ENCODE measurements around the gene LRRC71.
A peak's percentile ranks its signal among the peaks of the same experiment; 100 is the strongest.
"Not testable (repeated sequence)": the region's sequence is repeated elsewhere in the genome, so short reads cannot be mapped to it uniquely, and the experiment has no call there.

Gene LRRC71

GRCh38 chr1:156905651-156906050 is 14.8 kb upstream of the LRRC71 start:
- no peak for DNase-seq

GRCh38 chr1:156906206-156906906 is 14.1 kb upstream of the LRRC71 start:
- no peak for DNase-seq

GRCh38 chr1:156908541-156908940 is 11.9 kb upstream of the LRRC71 start:
- DNase-seq = peak; percentile 7

- no peak for DNase-seq
Observed at GRCh38 chr1:156908955-156909354, 11.5 kb upstream of the LRRC71 start.

- no peak for DNase-seq
Observed at GRCh38 chr1:156909671-156910070, 10.8 kb upstream of the LRRC71 start.

- DNase-seq = no peak
Observed at GRCh38 chr1:156910309-156910782, 10.1 kb upstream of the LRRC71 start.

- peak; percentile 81 for DNase-seq
Observed at GRCh38 chr1:156911577-156912298, 8.7 kb upstream of the LRRC71 start.

DNA sequence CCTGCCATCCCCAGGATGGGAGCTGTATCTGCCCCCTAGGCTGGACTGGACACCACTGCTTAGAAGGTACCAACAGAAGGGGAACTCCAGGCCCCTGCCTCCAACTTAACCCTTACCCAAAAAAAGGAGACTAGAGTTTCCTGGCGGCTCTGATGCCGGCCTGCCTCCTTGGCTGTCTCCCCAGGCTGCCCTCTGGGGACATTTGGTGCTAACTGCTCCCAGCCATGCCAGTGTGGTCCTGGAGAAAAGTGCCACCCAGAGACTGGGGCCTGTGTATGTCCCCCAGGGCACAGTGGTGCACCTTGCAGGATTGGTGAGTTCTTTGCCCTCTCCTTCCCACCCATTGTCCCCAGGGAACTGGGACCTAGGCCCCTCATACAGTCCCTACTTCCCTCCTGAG is 8.1 kb upstream of the LRRC71 start:
- DNase-seq = no peak

GRCh38 chr1:156912861-156913808 is 7.3 kb upstream of the LRRC71 start:
- peak; percentile 93 for DNase-seq

DNA sequence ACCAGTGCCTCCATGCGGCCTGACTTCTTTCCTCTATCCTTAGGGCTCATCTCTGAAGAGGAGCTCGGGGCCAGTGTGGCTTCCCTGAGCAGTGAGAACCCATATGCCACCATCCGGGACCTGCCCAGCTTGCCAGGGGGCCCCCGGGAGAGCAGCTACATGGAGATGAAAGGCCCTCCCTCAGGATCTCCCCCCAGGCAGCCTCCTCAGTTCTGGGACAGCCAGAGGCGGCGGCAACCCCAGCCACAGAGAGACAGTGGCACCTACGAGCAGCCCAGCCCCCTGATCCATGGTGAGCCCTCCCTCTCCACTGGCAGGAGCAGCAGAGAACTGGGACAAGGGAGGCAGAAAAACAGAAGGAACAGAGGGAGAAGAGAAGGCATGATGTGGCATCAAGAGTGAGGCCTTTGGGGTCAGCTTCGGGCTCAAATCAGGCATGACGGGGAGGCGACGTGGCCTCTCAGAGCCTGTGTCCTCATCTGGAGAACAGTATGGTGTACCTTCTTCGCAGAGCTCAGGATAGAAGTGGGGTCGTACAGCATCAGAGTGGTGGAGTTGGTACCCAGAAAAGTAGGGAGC is 6.5 kb upstream of the LRRC71 start:
- no peak for DNase-seq

DNA sequence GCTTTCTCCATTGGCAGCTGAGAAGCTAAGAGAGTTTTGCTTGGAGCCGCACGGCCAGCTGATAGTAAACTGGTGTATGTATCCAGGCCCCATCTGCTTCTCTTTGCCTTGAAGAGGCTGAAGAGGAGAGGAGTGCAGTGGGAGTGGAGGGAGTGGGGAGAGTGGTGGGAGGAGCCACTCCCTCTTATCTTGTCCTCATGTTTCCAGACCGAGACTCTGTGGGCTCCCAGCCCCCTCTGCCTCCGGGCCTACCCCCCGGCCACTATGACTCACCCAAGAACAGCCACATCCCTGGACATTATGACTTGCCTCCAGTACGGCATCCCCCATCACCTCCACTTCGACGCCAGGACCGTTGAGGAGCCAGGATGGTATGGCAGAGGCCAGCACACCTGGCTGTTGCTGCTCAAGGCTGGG is 6.0 kb upstream of the LRRC71 start:
- DNase-seq = no peak

GRCh38 chr1:156921053-156921529 is 659 bp downstream of the LRRC71 start:
- no peak for DNase-seq

- DNase-seq = peak; percentile 75
Observed at GRCh38 chr1:156922986-156923669, 2.7 kb downstream of the LRRC71 start.

DNA sequence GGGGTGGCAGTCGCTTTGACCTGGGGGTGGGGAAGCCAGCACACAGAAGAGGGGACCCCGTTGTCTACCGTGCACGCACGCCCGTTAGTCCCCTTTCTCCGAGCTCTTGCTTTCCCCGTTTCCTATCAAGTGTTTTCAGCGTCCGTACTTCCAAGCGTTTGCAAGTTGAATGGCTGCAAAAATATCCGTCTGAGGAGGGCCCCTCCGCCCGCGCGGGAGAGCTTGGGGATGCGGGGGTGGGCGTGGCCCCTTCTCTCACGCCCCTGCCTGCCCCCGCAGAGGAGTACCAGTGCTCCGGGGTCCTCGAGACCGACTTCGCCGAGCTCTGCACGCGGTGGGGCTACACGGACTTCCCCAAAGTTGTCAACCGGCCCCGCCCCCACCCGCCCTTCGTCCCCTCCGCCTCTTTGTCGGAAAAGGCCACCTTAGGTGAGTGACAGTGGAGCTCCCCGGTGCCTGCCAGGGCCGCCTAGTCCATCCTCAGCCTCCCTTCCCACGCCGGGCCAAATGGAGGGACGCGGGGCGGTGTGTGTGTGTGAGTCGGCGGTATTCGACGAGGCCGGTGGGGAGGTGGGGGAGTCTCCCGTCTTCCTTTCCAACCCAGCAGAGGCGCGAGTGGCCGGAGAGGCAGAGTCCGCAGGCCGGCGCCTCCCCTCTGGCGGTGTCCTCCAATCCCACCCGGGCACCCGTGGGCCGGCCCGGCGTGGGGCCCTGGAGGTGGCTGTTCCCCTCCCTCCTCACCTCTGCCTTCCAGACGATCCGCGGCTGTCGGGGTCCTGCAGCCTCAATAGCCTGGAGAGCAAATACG is 3.4 kb downstream of the LRRC71 start:
- DNase-seq = no peak

DNA sequence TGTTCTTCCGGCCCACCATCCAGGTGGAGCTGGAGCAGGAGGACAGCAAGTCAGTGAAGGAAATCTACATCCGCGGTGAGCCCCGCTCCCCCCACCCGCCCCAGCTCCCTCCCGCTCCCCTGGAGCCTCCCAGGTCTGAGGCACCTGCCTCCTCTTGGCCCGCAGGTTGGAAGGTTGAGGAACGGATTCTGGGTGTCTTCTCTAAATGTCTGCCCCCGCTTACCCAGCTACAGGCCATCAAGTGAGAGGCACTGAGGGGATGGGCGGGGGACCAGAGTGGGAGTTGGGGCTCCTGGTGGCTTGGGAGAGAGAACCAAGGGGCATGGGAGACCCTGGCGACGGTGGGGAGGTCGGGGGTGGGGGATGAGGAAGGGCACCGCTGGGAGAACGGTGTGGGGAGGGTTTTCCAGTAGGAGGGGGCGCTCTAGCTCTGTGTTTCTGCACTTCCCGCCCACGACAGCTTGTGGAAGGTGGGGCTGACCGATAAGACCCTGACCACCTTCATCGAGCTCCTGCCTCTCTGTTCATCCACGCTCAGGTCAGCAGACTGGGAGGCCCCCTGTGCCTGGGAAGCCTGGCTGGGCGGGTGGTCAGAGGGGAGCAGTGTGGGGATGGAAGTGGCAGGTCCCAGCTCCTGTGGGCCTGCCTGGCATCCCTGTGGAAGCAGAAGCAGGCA is 4.2 kb downstream of the LRRC71 start:
- DNase-seq = no peak

- DNase-seq = no peak
Observed at GRCh38 chr1:156925154-156926010, 5.0 kb downstream of the LRRC71 start.

DNA sequence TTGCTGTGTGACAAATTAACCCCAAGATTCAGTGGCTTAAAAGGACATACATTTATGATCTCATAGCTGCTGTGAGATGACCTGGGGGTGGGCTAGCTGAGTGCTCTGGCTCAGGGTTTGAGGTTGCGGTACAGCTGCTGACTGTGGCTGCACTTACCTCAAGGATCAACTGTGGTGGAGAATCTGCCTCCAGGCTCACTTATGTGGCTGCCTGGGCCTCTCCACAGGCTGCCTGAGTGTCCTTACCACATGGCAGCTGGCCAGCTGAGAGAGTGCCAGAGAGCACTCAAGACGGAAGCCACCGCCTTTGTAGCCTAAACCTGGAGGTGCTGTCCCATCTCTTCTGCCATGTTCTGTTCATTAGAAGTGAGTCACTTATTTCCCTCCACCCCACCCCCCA is 5.7 kb downstream of the LRRC71 start:
- peak; percentile 86 for DNase-seq

DNA sequence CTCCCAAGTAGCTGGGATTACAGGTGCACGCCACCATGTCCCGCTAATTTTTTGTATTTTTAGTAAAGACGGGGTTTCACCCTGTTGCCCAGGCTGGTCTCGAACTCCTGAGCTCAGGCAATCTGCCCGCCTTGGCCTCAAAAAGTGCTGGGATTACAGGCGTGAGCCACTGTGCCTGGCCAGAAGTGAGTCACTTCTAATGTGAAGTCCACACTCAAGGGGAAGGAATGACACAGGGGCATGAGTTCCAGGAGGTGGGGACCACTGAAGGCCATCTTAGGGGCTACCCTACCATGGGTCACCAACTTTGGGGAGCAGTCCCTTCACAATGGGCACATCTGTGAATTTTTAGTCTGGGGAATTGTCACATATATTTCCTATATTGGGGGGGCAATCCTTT is 6.3 kb downstream of the LRRC71 start:
- DNase-seq = not testable (repeated sequence)

DNA sequence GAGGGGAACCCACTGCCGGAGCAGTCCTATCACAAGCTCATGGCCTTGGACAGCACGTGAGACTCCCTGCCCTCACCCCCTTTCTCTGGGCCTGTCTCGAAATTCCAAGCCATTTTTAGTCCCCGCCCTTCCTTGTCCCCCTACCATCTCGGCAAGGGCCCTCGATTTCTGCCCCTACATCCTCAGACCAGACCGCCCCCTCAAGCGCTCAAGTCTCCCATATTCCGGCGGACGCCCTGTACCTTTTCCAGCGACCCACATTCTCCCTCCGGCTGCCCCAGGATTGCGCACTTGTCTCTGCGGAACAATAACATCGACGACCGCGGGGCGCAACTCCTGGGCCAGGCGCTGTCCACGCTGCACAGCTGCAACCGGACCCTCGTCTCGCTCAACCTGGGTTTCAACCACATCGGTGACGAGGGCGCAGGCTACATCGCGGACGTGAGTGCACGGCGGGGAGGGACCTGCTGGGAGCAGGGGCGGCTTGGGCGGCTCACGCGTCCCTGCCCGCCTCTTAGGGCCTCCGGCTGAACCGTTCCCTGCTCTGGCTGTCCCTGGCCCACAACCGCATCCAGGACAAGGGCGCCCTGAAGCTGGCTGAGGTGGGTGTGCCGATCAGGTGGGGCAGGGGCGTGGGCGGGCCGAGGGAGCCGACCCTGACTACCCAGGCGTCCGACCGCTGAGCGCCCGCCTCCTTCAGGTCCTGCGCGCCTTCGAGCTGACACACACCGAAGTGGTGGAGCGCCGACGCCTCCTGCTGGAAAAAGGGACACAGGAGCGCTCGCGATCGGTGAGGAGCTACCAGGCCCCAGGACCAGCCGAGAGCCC is 7.0 kb downstream of the LRRC71 start:
- peak; percentile 73 for DNase-seq

All from NCI-H2029 (cell line).